GM12878 (cell line): ENCODE data around the gene GAB3.

Experiments used
- ATF2 ChIP-seq: IDR thresholded peaks from 2 replicates; pipeline ENCODE4 v1.6.1; 2012; ENCODE audit warnings: low read length, inconsistent platforms
- BCLAF1 ChIP-seq: fragments of 450-650 bp; IDR thresholded peaks from 2 replicates; pipeline ENCODE4 v1.6.1; 2017; ENCODE audit warnings: antibody characterized with exemption, mild to moderate bottlenecking, moderate library complexity
- EGR1 ChIP-seq, 2 experiments: IDR thresholded peaks; 1 replicate in 1 of 2; 2 replicates in 1 of 2; pipeline ENCODE4 v1.6.1; 2011 to 2012; ENCODE audit warnings: low read depth in 2 of 2, low read length in 2 of 2, borderline replicate concordance in 1 of 2, mild to moderate bottlenecking in 1 of 2, moderate library complexity in 1 of 2
- FOXM1 ChIP-seq: IDR thresholded peaks from 2 replicates; pipeline ENCODE4 v1.6.1; 2012; ENCODE audit warnings: low read depth, mild to moderate bottlenecking, inconsistent platforms, low read length, moderate library complexity
- HDAC2 ChIP-seq: fragments of 200-600 bp; sonication (generic); IDR thresholded peaks from 2 replicates; pipeline ENCODE4 v1.6.1; 2017
- NFXL1 ChIP-seq: fragments of 450-650 bp; IDR thresholded peaks from 2 replicates; pipeline ENCODE4 v1.6.1; 2017; ENCODE audit warnings: antibody characterized with exemption, mild to moderate bottlenecking, borderline replicate concordance
- NR2F1 ChIP-seq: fragments of 450-650 bp; conservative IDR thresholded peaks from 2 replicates; pipeline ENCODE4 v1.6.1; 2017; ENCODE audit warnings: mild to moderate bottlenecking
- POLR2AphosphoS2 ChIP-seq: IDR thresholded peaks from 2 replicates; pipeline ENCODE4 v1.6.1; 2011; ENCODE audit warnings: low read depth, mild to moderate bottlenecking, low read length, improper control_type of control experiment, moderate library complexity
- TARDBP ChIP-seq: IDR thresholded peaks from 2 replicates; pipeline ENCODE4 v1.6.1; 2016; ENCODE audit warnings: borderline replicate concordance
- ZNF24 ChIP-seq: fragments of 450-650 bp; IDR thresholded peaks from 2 replicates; pipeline ENCODE4 v1.6.1; 2017; ENCODE audit warnings: antibody characterized with exemption, mild to moderate bottlenecking
- TF ChIP-seq, protein P1 (sequence below), 3 experiments: IDR thresholded peaks in 2 of 3; conservative IDR thresholded peaks in 1 of 3; 2 replicates each; pipeline ENCODE4 v1.5.1; 2011; ENCODE audit warnings: low read depth in 3 of 3, low read length in 3 of 3, mild to moderate bottlenecking in 3 of 3, control low read depth in 2 of 3, moderate library complexity in 2 of 3, inconsistent platforms in 1 of 3, mixed read lengths in 1 of 3; ENCODE audit not compliant: control insufficient read depth in 2 of 3, insufficient read depth in 1 of 3; ENCODE audit errors: extremely low read depth in 1 of 3
- TF ChIP-seq, protein P2 (sequence below): IDR thresholded peaks from 2 replicates; pipeline ENCODE4 v1.6.1; 2012; ENCODE audit warnings: low read depth, low read length, improper control_type of control experiment

GRCh38 chrX:154799556-154800348 lies 48.9 kb upstream of the GAB3 start:
- TF ChIP-seq FOXM1 = no peak
- no peak for TF ChIP-seq HDAC2
- TF ChIP-seq NFXL1 = no peak
- no peak for TF ChIP-seq TARDBP
- TF ChIP-seq BCLAF1 = no peak
- TF ChIP-seq NR2F1 = no peak
- TF ChIP-seq, protein P1, sequence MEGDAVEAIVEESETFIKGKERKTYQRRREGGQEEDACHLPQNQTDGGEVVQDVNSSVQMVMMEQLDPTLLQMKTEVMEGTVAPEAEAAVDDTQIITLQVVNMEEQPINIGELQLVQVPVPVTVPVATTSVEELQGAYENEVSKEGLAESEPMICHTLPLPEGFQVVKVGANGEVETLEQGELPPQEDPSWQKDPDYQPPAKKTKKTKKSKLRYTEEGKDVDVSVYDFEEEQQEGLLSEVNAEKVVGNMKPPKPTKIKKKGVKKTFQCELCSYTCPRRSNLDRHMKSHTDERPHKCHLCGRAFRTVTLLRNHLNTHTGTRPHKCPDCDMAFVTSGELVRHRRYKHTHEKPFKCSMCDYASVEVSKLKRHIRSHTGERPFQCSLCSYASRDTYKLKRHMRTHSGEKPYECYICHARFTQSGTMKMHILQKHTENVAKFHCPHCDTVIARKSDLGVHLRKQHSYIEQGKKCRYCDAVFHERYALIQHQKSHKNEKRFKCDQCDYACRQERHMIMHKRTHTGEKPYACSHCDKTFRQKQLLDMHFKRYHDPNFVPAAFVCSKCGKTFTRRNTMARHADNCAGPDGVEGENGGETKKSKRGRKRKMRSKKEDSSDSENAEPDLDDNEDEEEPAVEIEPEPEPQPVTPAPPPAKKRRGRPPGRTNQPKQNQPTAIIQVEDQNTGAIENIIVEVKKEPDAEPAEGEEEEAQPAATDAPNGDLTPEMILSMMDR (IDR thresholded peaks at IDR 0.05 in 2 of 3, conservative IDR thresholded peaks at IDR 0.05 in 1 of 3; ENCODE audit: control insufficient read depth in 2 of 3, extremely low read depth in 1 of 3, insufficient read depth in 1 of 3, low read depth in 3 of 3, low read length in 3 of 3) = no peak
- TF ChIP-seq, protein P2, sequence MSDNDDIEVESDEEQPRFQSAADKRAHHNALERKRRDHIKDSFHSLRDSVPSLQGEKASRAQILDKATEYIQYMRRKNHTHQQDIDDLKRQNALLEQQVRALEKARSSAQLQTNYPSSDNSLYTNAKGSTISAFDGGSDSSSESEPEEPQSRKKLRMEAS = no peak
- TF ChIP-seq ZNF24 = no peak
- TF ChIP-seq EGR1 (IDR thresholded peaks at IDR 0.05; ENCODE audit: borderline replicate concordance in 1 of 2, low read depth in 2 of 2, low read length in 2 of 2) = no peak
- no peak for TF ChIP-seq POLR2AphosphoS2
- no peak for TF ChIP-seq ATF2
